Tongue (tissue), 2 donors: ENCODE measurements around the gene MCM5. TPM values are rescaled to one million over a fixed set of nuclear protein-coding genes. Genes with fewer than 3 reads are reported as not detected.
"Not testable (repeated sequence)": the region's sequence is repeated elsewhere in the genome, so short reads cannot be mapped to it uniquely, and the experiment has no call there.

Source experiments
- DNase-seq: peaks from one replicate; pipeline ENCODE4 v3.0.0-alpha.2; 2015
- total RNA-seq: library from RNA; depleted of rRNA; stranded (reverse); fragments of >200 nt; gene quantifications from one replicate; pipeline ENCODE4 v1.2.3, GENCODE V29; 2014

The MCM5 gene
- 26.7 TPM for total RNA-seq

DNA sequence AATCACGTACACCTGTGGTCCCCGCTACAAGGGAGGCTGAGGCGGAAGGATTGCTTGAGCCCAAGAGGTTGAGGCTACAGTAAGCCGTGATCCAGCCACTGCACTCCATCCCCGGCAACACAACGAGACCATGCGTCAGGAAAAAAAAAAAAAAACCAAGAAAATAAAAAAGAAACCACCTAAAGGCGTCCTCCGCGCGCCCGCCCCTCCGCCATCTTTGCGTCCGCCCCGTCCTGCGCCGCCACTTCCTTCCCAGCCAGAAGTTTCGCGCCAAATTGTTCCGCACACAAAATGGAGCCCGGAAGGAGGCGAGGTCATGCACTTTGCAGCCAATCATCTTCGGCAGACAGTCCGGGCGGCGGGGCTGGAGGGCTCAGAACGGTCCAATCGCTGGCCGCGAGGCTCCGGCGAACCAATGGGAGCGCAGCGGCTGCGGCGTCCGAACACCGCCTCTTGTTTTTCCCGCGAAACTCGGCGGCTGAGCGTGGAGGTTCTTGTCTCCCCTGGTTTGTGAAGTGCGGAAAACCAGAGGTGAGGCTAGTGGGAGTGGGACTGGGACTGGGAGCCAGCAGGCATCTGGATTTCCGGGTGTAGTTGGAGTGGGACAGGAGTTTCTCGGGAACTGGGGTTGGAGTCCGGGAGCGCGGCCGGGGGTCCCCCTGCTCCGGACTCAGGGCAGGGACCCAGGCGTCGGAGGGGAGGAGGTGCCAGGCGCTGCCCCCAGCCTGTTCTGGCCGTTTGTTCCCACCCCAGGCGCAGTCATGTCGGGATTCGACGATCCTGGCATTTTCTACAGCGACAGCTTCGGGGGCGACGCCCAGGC is at the start of gene MCM5:
MCM5 (plus strand) TSS at position 463 of the 823 bp plus-strand sequence; CDS start at position 762, 299 bp downstream.
- DNase-seq: peak; percentile 99

DNA sequence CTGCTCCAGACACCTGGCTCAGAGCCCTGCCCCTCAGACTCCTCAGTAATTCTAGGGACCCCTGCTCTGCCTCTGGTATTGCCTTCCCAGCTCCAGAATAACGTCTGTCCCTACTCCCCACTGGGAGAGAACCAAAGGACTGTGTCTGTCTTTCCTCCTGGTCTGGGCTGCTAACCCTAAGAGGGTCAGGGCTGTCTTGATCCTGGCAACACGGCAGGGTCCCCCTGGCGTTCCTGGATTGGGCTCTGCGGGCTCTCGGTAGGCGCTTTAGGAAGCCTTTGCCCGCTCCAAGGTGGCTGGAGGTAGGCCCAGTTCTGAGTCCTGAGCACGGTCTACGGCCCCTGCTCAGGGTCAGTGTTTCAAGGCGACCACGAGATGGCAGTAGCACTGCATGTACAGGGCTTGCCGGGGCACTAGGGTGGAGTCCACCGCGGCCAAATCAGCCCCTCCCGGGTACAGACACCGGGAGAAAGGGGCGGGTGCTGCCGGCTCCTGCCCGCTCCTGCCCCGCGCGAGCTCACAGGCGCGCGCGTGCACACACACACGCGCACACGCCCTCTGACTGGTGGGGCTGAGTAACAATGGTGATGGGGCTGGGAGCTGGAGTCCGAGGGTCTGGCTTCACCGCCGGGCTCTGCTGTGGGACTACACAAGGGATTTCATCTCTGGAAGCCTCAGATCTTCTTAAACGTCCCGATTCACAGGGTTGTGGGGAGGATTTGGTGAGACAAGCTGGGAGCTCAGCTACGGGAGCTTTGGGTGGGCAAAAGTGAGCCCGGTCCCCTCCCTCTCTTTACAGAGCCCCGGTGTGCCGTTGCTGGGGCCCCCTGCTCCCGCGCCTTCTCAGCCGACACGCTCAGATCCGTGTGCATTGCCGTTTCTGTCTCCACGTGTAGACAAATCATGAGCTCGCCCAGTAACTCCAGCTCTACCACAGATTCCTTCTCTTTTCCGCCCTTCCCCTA is 49.1 kb upstream of the MCM5 start:
- DNase-seq: peak; percentile 95

DNA sequence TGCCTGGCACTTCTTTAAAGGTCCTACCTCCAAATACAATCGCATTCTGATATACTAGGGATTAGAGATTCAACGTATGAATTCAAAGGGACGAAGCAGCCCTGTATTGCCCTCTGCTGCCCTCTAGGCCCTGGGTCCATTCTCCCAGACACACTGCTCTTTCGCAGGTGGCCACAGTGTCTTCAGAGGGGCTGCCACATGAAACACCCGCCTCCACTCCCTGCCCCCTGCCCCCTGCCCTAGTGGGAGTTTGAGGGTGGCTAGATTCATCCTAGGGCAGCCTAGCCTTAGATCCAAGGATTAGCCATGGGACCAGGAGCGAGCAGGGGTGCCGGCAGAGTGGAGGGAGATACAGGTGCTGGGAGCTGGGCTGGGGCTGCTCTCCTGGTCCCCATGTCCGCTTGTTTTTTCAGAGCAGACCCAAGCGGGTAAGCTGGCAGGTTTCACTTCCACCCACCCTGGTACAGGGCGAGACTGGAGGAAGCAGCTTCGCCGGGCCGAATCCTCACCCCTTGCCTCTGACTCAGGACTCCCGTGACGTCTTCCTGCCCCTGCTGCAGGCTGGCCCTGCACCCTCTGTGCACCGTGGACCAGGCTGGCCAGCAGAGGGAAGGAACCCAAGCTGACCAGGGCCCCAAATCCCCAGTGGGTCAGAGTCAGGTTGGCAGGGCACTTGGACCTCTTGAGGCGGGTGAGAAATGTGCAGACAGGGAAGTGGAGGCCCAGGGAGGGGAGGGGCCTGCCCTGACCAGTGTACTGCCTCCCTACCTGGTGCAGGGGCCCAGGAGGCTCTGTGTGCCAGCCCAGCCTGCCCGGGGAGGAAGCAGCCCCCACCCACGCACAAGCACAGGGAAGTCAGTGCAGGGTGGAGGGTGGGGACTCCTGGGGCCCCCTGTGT is 47.5 kb upstream of the MCM5 start:
- DNase-seq: peak; percentile 22

DNA sequence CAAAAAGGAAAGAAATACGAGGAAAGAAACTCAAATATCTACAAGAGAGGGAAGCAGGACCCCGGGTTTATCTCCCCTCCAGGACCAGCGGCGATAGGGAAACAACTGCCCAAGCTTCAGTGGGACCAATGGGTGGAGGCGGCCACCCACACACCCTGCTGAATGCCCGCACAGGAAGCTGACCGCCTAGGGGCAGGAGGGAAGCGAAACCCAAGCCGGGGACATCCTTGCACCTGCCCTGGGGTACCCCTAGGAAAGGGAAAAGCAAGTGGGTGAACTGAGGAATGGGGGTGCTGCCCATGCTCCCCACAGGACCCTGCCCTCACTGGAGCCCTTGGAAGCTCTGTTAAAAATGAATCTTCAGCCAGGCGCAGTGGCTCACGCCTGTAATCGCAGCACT is 46.6 kb upstream of the MCM5 start:
- no peak for DNase-seq

DNA sequence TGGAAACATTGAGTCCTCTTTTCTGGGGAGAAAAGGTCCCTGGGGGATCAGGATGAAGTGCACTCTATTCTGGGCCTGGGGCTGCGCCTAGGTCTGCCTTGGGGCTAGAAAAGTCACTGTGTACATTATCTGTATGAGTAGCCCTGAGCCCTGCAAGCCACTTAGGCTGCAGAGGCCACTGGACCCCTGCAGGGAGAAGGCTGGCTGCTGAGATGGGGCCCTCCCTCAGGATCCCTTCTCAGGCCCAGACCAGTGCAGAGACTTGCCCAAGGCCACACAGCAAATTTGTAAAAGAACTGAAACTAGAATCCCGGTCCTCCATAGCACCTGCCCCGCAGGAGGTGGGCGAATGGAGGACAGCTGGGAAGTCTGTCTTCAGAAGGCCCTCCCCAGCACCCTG is 45.9 kb upstream of the MCM5 start:
- DNase-seq: no peak

DNA sequence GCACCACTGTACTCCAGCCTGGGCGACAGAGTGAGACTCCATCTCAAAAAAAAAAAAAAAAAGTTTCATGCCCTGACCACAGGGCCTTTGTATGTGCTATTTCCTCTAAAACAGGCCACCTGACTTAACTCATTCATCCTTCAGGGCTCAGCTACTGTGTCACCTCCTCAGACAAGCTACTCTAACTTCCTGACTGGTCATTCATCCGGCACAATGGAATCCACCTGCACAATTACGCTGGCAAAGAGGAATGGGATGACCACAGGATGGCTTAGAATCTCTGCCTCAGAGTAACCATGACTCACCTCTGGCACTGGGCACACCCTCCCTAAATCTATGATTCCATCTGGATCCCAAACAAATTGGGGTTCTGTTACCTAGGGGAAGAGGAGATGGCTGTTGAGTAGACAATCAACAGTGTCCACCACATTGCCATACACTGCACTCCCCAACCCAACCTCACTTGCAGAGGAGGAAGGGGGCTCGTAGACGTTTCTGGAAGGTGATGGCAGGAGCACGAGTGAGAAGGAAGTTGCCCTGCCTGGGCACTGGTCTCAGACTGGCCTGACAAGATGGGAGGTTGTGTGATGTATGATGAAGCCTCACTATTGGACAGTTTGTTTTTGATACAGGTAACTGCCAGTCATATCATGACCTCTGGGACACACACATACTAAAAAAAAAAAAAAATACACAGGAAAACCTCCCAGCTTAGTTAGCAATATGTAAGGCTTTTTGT is 41.9 kb upstream of the MCM5 start:
- no peak for DNase-seq

DNA sequence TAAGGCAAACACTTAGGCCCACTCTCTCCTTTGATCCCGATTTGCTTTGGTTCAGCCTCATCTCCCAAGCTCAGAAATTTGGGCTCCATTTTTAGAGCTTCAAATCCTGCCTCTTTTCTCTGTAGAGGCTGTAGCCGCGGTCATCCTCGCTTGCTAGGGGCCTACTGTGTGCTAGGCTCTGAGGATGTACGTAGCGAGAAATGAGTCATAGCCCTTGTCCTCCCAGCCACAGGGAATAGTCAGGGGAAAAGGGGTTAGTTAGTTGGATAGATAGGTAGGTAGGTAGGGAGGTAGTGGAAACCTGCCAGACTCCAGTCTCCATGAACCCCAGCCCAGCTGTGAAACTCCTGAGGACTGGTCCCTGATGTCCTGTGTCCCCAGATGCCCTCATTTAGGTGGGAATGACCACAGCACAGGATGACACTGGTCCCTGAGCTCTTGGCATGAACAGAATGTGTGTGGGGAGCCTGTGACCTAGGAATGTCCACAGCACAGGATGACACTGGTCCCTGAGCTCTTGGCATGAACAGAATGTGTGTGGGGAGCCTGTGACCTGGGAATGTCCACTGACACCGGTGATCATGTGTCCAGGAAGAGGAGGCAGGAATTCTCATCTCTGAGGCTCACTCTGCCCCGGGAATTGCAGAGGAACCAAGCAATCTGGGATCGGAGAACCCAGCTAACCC is 40.4 kb upstream of the MCM5 start:
- DNase-seq: no peak

DNA sequence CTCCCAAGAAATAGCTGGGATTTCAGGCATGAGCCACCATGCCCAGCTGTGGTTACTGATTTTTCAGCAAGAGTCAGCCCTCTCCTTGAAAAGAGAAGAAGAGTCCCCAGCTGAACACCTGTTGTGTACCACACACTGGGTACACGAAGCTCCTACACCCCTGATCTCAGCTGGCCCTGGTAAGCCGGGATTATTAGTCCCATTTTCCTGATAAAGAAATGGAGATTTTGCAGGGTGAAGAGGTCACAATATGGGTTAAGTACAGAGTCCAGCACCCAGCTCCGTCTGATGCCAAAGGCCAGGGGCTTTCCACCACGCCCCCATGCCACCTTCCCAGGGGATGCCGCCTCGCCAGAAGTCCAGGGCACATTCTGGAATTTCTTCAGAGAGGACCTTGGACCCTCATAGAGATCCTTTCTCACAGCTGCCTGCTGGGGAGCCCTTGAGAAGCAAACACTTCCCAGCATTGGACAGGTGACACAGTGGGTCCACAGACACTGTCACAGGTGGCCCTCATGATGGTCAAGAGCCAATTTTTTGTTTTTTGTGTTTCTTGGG is 38.9 kb upstream of the MCM5 start:
- DNase-seq: no peak

DNA sequence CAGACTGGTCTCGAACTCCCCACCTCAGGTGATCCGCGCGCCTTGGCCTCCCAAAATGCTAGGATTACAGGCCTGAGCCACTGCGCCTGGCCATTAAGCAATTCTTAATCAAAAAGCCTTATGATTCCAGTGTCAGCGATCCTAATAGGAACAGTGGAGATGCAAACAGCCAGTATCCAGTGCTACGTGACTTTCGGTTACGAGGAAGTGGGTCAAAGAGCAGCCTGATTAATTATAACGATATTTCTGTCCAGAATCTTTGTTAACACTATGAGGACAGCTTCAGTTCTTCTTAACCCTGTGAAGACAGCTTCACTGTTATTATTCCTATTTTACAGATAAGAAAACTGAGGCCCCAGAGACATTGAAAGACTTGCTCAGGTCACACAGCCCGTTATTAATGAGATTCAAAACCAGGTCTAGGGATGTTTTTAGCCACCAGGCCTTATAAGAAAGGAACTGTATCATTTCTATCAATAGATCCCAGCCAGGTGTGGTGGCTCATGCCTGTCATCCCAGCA is 36.3 kb upstream of the MCM5 start:
- no peak for DNase-seq

DNA sequence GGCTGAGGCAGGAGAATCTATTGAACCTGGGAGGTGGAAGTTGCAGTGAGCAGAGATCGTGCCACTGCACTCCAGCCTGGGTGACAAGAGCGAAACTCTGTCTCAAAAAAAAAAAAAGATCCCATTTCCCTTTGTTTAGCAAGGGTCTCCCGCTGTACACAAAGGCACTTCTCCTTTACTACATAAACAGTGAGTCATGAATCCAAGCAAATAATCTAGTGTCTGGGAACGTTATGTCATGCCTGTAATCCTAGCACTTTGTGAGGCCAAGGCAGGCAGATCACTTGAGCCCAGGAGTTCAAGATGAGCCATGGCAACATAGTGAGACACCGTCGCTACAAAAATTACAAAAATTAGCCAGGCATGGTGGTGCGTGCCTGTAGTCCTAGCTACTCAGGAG is 35.7 kb upstream of the MCM5 start:
- not testable (repeated sequence) for DNase-seq

DNA sequence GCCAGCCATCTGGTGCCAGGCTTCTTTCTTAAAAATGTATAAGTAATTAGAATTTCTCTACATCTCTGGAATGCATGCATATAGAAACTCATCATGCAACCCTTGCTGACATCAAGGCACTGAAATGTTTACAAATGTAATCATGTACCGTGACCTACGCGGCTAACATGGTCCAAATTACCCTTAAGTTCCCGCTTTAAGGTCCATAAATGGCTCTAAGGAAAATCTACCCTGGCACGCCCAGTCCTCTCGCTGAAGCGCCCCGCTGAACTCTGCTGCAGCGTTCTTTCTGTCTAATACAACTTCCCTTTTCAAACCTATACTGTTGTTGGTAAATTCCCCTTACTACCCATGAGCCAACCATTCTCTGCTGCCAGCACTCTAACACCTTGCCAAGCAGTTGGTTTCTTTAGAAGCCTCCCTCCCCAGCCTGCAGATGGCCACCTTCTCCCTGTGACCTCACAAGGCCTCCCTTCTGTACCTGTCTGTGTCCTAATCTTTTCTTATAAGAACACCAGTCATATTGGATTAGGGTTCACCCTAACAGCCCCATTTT is 32.5 kb upstream of the MCM5 start:
- no peak for DNase-seq

DNA sequence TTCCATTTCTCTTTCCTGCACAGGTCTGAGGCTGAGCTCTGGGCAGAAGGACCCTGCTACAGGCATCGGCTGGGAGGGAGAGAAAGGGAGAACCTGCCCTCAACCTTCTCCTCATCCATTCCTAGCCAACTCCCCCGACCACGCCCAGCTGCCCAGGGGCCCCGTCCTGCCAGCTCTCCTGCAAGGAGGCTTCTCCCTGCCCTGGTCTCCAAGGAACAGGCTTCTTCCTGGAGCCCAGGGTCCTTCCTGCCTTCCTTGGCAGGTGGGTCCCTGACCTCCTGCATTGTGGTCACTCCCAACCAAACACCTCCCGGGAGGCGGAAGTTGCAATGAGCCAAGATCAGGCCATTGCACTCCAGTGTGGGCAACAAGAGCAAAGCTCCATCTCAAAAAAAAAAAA is 31.6 kb upstream of the MCM5 start:
- no peak for DNase-seq

DNA sequence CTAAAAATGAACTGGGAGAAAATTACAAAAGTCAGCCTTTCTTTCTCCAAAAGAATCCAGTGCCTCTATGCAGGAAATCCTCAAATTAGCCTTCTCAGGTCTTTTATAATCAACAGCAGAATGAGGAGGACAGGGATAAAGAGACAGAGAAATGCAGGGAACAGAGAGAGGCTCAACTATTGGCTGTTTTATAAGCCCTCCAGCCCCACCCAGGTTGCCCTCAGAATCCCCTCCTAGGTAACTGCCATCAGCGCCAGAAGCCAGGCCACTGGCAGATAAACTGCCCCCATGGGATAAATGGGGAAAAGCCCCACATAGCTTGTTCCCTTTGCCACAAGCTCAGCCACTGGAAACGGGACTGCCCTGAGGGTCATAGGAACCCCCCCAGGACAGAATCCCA is 29.9 kb upstream of the MCM5 start:
- no peak for DNase-seq

DNA sequence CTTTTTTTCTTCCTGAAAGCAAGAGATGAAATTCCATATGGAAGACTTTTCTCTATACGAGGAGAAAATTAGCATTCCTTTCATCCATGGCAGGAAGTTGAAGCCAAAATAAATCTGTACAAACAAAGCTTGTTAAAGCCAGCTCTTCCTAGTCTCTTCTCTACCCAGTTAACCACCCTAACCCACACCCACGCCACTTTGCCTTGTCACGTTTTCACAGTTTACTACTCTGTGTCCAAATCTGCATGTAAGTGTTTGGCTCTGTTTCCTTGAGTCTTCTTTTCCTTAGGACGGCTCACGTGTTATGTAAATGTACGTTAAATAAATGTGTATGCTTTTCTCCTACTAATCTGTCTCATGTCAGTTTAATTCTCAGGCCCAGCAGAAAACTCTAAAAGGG is 26.2 kb upstream of the MCM5 start:
- DNase-seq: no peak

DNA sequence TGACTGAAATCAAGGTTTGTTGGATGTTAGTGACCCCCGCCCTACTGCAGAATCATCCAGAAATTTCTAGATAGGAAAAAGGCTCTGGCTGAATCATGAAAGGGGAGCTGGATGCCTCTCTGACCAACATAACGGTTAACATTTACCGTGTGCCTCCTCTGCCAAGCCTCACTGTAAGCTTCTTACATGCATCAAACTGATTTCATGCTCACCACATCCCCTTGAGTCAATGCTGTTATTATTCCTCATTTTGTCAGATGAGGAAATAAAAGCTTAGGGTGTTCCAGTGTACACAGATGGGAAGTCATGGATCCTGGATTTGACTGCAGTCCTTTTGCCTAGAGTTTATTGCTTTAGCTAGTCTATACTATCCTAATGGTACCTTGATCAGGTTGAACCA is 24.9 kb upstream of the MCM5 start:
- DNase-seq: no peak

DNA sequence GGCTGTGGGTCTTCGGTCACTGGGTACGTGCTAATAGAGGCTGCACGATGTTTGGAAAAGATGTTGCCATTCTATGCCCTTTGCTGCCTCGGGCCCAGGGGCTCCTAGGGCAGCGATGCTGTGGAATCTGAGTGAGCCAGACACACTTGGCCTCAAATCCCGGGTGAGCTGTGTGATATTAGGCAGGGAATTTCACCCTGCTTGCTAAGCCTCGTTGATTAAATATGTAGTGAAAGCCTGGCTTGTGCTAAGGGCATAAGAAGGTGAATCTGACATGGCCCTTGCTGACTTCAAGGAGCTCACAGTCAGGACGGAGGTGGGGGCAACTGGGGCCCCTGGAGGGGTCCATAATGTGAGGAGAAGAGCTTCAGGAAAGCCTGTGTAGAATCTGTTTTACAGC is 24.4 kb upstream of the MCM5 start:
- no peak for DNase-seq

DNA sequence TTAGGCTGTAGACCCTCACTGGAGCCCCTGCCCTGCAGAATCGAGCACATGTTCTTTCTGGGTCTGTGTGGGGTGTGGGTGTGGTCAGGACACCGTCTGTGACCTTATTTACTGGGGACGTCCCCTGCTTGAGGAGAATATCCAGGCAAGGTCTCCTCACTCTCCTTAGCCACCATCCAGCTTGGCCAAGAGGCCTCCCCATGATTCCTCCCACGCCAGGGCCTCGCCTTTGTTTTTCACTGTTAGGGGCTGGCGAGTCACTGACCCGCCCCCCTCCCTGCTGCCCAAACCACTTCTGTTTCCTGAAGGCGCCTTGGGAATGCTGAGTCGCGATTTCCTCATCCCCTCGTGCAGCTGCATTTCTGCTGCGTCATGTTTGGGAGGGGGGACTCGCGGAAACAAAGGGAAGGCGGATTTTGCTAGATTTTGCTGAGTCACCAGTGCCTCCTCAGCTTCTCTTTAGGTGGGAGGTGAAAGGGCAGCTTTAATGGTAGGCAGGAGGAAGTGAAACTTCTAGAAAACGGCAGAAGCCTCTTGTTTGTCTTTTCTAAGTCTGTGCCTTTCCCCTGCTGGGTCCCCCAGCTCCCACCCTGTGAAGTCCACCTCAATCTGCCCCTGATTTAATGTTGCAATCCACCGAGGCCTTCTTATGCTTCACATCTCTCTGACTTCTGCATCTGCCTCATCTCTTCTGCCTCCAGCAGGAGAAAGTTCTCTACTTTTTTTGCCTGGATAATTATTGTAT is 23.0 kb upstream of the MCM5 start:
- DNase-seq: peak; percentile 95

DNA sequence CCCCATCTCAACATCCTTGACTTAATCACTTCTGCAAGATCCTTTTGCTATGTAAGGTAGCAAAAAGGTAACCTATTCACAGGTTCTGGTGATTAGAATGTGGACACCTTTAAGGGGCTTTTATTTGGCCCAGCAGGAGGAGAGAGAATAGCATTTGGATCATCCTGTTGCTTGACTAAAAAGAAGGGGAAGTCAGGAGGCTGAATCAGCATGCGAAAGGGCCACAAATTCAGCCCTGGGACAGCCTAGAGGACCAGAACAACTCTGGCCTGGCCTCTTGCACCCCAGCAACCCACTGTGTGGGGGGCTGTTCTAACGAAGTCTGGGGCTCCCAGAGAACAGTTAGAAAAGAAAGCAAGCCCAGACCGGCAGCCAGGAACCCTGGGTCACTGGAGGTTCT is 22.2 kb upstream of the MCM5 start:
- DNase-seq: no peak

DNA sequence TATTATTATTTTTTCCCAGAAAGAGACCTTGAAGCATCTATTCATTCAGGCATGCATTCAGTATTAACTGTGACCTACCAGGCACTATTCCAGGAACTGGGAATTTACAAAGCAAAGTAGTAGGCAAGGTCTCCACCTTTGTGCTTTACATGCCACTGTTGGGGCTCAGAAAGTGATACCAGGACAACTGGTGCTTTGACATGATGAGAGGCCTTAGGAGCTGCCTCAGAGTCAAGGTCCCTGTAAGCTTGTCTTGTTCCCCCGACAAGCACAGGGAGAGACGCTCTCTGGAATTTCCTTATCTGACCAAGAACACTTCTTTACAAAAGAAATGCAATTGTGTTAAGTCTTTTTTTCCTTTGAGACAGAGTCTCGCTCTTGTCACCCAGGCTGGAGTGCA is 21.3 kb upstream of the MCM5 start:
- DNase-seq: no peak
